LNCaP clone FGC (cell line): ENCODE results near the gene FTCD.
"Not testable (repeated sequence)": the region's sequence is repeated elsewhere in the genome, so short reads cannot be mapped to it uniquely, and the experiment has no call there.

Experiments used
- DNase-seq: peaks from one replicate; pipeline ENCODE4 v3.0.0-alpha.2; 2011; ENCODE audit warnings: low read depth
- H3K4me3 ChIP-seq: 2 replicates; pipeline ENCODE4 v1.5.1; 2011; ENCODE audit warnings: mild to moderate bottlenecking, low read depth, low read length, control low read depth
- TF ChIP-seq, protein P1 (sequence below): IDR thresholded peaks from 2 replicates; pipeline ENCODE4 v1.5.1; 2012; ENCODE audit warnings: mild to moderate bottlenecking; ENCODE audit not compliant: control insufficient read depth, insufficient read depth; ENCODE audit errors: extremely low read depth

Gene FTCD

DNA sequence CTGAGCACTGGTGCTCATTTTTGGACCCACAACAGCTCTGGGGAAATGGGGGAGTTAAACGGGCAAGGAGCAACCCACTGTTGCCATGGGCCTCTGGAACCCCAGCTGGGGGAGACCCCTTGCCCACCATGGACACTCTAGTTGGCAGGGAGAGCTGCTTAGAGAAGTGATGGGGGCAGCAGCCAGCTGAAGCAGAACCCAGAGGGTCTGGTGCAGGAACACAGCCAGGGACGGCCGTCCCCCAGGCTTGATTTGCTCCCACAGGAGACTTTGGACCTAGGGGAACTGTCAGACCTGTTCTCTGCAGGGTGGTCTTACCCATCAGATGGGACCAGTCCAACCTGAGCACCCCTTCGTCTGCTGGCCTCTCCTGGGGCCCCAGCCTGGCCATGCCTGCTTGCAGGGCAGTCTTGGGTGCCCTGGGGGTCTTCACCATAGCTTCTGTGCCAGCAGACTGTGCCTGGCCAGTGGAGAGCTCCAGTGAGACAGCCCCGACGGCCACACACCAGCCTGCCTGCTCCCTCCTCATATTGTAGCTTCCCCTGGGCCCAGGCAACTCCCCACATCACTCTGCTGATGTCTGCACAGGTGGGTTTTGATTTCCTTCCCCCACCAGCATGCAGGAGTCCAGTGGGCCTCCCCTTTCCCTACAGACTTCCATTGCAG is 17.6 kb upstream of the FTCD start:
- H3K4me3 ChIP-seq = no peak overlapping the region
- TF ChIP-seq, protein P1, sequence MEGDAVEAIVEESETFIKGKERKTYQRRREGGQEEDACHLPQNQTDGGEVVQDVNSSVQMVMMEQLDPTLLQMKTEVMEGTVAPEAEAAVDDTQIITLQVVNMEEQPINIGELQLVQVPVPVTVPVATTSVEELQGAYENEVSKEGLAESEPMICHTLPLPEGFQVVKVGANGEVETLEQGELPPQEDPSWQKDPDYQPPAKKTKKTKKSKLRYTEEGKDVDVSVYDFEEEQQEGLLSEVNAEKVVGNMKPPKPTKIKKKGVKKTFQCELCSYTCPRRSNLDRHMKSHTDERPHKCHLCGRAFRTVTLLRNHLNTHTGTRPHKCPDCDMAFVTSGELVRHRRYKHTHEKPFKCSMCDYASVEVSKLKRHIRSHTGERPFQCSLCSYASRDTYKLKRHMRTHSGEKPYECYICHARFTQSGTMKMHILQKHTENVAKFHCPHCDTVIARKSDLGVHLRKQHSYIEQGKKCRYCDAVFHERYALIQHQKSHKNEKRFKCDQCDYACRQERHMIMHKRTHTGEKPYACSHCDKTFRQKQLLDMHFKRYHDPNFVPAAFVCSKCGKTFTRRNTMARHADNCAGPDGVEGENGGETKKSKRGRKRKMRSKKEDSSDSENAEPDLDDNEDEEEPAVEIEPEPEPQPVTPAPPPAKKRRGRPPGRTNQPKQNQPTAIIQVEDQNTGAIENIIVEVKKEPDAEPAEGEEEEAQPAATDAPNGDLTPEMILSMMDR = no peak
- DNase-seq = no peak

DNA sequence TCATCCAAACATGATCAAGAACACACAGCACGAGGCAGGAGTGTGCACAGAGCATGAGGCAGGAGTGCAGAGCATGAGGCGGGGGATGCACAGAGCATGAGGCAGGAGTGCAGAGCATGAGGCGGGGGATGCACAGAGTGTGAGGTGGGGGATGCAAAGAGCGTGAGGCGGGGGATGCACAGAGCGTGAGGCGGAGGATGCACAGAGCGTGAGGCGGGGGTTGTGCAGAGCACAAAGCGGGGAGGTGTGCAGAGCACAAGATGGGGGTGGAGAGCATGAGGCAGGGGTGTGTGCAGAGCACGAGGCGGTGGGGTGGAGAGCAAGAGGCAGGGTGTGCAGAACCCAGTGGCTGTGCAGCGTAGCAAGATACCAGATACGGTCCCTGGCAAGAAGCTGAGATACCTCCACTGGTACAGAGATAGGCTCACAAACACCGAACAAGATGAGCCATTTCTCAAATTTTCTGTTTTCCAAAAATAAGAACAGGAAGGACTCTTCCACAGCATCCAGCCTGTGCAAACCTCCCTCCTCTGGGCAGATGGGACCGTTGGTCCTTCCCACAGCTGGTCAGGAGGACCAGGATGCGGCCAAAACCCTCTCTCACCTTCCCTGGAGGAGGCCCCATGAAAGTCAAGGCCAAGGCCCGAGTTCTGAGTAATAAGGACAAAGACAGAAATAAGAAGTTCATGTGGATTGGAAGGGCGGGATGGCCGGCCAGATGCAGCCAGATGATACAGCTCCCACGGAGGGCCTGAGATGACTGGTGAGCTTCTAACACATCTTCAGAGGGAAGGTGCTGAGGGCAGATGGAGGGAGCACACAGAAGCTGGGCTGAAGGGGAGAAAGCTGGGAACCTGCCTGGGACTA is 16.9 kb upstream of the FTCD start:
- TF ChIP-seq, protein P1 = no peak
- no peak for DNase-seq

DNA sequence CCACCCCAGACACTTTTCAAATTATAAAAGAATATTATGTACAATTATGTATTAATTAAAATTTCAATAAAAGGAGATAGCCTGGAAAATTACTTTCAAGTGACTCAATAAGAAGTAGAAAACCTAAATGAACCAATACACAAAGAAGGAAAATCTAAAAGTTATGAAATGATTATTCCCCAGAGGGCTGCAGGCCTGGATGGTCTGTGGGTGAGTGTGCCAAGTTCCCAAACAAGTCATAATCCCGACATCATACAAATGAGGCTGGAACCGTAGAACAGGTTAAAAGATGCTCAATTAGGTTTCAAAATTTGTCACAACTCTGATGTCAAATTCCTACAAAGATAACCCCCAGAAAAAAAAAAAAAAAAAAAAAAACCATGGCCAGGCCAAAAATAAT is 16.2 kb upstream of the FTCD start:
- DNase-seq = no peak
- TF ChIP-seq, protein P1 = no peak
- no peak overlapping the region for H3K4me3 ChIP-seq

More for the DNA sequence above, 16.9 kb upstream of the FTCD start:
- no peak overlapping the region for H3K4me3 ChIP-seq

DNA sequence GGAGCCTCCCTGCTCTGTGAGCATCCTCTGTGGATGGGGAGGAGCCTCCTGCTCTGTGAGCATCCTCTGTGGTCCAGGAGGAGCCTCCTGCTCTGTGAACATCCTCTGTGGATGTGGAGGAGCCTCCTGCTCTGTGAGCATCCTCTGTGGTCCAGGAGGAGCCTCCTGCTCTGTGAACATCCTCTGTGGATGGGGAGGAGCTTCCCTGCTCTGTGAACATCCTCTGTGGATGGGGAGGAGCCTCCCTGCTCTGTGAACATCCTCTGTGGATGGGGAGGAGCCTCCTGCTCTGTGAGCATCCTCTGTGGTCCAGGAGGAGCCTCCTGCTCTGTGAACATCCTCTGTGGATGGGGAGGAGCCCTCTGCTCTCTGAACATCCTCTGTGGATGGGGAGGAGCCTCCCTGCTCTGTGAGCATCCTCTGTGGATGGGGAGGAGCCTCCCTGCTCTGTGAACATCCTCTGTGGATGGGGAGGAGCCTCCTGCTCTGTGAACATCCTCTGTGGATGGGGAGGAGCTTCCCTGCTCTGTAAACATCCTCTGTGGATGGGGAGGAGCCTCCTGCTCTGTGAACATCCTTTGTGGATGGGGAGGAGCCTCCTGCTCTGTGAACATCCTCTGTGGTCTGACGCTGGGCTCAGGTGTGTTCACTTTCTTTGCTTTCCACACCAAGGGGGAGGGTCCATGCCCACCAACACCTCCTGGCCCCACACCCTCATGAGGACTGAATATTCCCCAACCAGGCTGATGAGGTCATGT is 15.2 kb upstream of the FTCD start:
- not testable (repeated sequence) for H3K4me3 ChIP-seq

DNA sequence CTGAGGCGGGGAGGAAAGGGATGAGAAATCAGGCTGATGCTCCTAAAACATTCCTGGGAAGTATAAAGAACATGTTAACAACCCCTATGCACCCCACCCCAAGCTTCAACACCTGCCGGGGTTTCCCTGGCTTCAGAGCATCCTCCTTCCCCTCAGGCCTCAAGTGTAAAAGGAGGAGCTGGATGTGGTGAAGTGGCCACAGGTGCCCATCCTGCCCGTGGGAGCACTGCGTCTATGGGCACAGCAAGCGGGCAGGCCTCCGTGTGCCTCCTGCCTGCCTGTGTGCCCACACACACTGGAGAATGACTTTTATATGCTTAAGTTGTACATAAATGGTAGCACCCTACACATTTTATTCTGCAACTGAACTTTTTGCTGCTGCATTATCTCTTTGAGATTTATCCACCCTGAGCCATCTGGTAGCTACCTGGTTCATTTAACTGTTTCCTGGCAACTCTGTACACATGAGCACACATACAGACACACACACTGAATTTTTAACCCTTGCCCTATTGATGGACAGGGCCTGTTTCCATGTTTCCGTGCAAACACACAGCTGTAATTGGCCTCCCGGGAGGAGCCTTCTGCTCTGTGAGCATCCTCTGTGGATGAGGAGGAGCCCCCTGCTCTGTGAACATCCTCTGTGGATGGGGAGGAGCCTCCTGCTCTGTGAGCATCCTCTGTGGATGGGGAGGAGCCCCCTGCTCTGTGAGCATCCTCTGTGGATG is 13.4 kb upstream of the FTCD start:
- DNase-seq = no peak
- no peak overlapping the region for H3K4me3 ChIP-seq
- TF ChIP-seq, protein P1 = no peak

More for the DNA sequence above, 15.2 kb upstream of the FTCD start:
- not testable (repeated sequence) for DNase-seq

DNA sequence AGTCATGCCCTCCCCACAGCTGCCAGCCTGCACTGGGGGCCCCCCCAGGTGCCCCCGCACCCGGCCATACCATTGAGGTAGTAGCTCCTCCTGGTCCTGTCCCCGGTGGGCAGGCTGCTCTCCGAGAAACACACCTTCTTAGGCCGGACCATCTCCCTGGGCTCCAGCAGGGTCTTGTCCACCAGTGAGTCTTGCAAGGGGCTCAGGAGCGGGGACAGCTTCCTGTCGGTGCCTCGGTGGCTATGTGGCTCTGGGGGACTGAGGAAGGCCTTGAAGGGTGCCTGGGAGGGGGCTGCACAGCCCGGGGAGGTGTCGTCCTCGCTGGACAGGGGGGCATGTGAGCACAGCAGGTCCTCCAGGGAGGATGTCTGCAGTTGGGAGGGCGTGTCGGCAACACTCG is 12.9 kb upstream of the FTCD start:
- TF ChIP-seq, protein P1 = no peak
- H3K4me3 ChIP-seq = no peak overlapping the region
- no peak for DNase-seq
